Esophagus muscularis mucosa (tissue), 3 donors: ENCODE results near the gene EFCAB14.

ENCODE experiments used
- CTCF ChIP-seq, 3 experiments: fragments of 200-600 bp in 2 of 3; fragments of 450-650 bp in 1 of 3; sonication (generic) in 2 of 3; IDR thresholded peaks; one replicate each; pipeline ENCODE4 v1.5.1; 2017 to 2019; ENCODE audit warnings: antibody characterized with exemption in 3 of 3, mild to moderate bottlenecking in 2 of 3, moderate library complexity in 1 of 3
- POLR2A ChIP-seq: fragments of 450-650 bp; IDR thresholded peaks from one replicate; pipeline ENCODE4 v1.6.1; 2017; ENCODE audit warnings: antibody characterized with exemption, moderate library complexity, mild to moderate bottlenecking, low read depth

GRCh38 chr1:46753985-46754384, 35.1 kb upstream of the EFCAB14 start:
- TF ChIP-seq CTCF (IDR thresholded peaks at IDR 0.05) (no peak), POLR2A (no peak)
